CD4-positive, alpha-beta T cell treated with Interleukin-4 for 1 hour (primary cell): ENCODE results near the gene KIF26A.
"Not testable (repeated sequence)": the region's sequence is repeated elsewhere in the genome, so short reads cannot be mapped to it uniquely, and the experiment has no call there.

Source experiments
- DNase-seq, 2 donors: peaks; one replicate each; pipeline ENCODE4 v3.0.0-alpha.2; 2020 to 2022

The KIF26A gene

DNA sequence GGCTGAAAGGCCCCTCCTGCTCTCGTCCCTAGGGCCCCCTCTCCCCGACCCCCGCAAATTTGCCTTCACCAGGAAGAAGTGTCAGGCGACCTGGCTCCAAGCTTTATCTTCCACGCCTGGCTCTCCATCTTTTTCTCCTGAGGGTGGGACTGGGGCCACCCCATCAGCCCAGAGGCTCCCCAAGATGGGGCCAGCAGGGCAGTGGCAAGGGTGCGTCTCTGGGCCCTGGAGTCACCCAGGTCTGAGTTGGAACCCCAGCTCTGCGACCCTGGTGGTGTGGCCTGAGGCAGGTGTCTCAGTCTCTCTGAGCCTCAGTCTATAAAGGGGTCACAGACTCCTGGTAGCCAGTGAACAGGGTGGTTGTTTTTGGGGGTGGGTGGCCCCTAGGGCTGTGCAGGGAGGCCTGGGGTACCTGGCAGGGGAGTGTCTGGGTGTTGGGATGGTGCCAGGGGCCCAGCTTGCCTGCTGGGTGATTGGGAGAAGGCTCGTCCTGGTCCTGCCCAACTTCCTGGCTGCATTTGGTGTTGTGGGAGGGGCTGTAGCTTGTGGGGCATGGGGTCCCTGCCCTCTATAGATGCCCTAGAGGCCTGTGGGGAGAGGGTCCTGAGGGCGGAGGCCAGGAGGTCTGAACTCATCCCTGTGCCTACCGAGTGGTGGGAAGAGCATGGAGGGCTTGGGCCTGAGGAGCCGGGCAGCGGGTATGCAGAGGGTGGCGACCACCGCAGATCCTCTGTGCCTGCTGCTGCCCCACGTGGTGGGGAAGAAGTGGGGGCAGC, 7.6 kb downstream of the KIF26A start:
- DNase-seq = no peak

DNA sequence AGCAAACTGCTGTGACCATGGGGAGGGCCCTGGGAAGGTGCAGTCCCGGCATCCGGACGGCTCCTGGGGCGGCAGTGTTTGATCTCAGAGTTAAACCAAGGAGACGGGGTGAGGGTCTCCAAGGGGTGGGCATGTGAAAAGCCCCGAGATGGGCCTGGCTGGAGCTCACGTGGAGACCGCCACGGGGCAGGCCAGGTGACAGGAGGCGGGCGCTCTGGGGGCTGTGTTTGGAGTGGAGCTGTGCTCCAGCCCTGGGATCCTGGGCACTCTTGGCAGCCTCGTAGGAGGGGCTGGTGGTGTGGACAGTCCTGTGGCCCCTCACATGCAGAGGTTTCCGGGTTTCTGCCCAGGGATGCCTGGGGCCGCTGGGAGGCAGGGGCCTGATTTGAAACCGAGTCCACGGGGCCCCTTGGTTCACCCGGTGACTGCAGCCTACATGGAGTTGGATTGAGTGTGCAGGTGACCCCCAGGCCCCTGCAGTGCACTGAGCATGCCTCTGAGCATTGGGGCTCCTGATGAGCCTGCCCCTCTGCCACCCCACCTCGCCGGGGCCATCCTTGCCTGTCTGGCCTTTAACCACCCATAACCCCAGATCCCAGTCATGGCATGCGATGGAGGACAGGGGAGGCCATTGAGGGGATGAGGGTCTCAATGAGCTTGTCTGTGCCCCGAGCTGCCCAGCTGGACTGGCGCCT, 8.4 kb downstream of the KIF26A start:
- DNase-seq = no peak

DNA sequence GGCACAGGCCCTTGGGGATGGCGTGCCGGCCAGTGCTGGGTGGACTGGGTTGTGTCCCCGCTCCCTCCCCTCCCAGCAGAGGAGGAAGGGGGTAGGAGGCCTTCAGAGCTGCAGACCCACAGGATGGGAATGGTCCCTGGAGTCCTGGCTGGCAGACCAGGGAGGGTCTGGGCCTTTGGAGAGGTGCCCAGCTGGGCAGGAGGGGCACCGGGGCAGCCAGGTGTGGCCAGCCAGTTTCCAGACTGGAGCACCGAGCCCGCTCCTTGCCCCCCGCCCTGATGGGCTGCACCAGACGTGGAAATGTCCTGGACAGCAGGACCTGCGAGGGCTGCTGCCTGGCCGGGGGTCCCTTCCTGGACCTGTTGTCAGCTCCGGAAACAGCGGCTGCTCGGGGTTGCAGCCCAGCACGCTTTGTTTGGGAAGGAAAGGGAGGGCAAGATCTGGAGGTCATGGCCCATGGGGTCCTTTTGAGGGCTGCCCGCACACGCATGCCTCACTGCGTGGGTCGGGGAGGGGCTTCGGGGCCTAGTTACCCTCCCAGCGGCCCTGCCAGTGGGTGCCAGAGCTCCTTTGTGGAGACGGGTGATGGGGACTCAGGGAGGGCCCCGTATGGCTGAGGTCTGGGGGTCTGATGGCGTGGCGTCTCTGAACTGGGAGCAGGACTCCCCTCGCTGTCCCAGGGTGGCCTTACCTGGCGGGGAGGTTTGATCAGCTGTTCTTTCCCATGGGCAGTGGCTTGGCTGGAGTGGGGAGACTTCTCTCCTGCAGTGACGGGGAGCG, 9.1 kb downstream of the KIF26A start:
- DNase-seq = no peak

DNA sequence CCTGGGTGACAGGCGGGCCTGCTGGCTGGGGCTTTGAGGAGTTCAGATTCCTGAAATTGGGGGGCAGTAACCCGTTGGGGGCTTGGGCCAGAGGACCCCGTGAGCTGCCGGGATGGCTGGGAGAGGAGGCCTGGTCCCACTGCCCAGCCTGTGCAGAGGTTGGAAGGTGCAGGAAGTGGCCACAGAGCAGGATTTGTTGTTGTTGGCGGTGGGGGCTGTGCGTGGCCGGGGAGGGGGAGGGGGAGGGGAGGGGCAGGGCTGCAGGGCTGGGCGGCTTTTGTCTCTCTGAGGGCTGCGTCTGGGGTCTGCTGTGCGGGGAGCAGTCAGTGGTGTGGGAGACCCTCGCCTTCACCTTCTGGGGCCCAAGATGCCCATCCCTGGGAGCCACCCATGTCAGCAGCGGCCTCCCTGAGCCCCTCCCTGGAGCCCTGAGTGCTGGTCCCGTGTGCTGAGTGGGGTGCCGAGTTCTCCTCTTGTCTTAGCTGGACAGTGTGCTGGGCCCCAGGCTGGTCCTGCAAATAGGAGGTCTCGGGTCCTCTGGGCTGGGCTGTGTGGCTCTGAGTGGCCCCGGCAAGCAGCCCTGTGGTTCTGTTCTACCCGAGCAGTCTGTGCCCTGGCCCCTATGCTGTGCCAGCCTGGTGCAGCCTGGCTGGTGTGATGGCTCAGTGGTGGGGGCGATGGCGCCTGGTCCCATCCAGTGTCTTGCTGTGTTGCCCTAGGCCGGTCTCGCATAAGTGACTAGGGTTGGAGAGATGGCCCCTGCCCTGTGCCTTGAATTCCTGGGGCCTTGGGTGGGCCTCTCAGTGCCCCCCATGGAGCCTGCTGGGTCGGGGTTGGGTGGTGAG, 10.3 kb downstream of the KIF26A start:
- no peak for DNase-seq

DNA sequence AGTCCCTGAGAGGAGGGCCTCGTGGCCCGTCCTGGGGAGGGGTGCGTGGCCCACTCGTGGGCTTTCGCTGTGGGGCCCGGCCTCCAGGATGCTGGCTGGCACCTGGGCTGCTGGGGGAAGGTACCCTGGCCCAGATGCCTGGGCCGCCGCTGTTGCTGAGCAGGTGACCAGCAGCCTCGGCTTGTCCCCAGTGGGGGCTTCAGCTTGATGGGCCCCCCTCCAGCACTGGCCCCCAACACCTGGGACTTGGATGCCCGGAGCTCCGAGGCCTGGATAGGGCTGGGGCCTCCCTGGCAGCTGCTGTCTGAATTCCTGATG, 10.8 kb downstream of the KIF26A start:
- no peak for DNase-seq

DNA sequence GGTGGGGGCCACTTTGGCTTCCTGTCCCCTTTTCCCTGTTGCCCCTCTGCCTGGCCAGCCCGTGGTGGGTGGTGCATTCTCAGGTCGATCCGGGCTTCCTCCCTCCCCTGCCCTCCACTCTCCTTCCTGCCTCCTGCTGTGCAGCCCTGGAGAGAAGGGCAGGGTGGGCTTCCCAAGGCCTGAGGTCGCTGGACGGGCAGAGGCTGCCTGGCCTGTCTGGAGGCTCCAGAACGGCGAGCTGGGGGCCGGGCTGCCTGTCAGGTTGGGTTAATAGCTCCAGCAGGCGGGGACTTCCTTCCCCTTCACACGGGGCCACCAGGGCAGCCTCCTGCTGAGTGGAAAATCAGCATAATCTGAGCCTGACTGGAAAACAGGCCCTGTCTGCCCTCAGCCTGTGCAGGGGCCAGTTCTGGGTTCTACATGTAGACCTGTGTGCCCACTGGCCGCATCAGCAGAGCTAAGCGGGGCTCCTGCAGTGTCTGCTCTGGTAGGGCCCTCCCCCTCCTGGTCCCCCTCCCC, 11.3 kb downstream of the KIF26A start:
- DNase-seq = no peak

DNA sequence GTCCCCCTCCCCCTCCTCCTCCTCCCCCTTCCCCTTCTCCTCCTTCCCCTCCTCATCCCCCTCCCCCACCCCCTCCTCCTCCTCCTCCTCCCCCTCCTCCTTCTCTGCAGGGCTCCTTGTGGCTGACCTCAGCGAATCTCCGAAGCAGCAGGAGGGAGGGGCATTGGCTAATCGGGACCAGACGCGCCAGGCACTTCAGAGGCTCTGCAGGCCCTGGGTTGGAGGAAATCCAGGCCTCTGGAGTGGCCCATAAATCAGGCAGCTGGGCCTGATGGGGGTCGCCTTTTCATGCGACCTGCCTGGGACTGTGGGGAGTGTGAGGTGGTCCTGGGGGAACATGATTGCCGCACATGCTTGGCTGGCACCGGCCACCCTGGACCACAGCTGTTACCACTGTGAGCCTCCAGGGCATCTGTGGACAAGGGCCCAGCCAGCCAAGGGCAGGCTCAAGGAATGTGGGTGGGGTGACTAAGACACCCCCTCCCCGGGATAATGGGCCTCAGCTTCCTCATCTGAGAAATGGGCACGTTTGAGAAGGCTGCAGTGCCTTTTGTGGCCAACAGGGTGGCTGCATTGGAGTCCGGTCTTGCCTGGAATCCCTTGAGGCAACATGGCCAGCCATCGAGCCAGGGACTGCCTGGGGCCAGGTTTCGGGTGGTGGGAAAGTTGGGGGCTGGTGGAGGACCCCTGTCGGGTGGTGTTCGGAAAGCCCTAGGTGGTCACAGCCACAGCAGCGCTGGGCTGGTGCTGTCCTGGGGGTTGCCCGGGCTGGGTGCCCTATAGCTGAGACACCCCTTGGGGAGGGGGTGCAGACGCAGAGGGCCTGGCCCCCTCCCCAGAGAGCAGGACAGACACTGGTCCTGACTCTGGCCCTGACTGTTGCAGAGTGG, 12.0 kb downstream of the KIF26A start:
- DNase-seq = no peak

DNA sequence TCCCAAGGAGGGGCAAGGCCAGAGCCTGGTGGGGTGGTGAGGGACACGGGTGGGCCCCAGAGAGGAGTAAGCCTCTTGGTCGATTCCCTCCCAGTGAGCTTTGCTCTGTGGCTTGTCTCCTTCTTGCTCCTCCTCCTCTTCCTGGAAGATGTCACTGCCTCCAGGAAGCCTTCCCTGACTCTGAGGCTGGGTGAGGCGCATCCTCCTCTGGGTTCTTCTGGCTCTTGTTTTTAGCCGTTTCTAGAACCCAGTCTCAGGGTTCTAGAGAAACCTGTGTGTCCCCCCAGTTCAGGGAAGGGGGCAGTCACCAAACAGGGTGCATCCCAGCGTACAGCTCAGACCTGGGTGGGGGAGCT, 12.6 kb downstream of the KIF26A start:
- no peak for DNase-seq

DNA sequence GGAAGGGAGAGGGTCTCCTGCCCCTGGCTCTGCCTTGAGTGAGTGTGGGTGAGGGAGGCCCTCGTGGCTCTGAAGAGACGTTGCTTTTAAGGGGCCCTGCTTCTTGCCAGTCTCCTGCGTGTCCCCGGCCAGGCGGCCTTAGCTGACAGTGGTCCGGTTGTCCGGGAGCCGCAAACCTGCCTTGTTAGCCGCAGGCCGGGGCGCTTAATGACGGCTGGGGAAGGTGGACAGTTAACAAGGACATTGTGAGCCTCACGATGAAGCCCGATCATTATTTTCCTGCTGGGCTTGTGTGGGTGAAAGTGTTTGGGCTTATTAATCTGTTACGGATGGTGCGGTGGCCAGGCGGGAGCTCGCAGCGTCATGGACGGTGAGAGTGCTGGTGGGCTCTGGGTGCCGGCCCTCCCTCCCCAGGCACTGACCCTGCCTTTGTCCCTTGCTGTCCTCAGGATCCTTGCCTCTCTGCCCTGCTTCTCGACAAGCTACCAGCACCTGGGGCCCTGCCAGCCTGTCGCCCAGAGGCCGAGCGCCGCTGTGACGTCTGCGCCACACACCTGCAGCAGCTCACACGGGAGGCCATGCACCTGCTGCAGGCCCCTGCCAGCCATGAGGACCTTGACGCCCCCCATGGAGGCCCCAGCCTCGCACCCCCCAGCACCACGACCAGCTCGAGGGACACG, 13.3 kb downstream of the KIF26A start:
- DNase-seq = no peak

DNA sequence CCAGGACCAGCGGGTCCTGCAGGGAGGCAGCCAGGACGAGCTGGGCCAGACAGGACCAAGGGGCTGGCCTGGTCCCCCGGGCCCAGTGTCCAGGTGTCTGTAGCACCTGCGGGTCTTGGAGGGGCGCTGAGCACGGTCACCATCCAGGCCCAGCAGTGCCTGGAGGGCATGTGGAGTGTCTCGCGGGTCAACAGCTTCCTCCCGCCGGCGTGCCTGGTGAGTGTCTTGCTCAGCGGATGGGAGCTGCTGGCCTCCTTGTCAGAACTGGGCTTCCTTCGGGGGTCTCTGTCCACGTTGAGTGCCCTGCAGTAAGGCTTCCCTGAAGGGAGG, 13.8 kb downstream of the KIF26A start:
- DNase-seq = no peak

DNA sequence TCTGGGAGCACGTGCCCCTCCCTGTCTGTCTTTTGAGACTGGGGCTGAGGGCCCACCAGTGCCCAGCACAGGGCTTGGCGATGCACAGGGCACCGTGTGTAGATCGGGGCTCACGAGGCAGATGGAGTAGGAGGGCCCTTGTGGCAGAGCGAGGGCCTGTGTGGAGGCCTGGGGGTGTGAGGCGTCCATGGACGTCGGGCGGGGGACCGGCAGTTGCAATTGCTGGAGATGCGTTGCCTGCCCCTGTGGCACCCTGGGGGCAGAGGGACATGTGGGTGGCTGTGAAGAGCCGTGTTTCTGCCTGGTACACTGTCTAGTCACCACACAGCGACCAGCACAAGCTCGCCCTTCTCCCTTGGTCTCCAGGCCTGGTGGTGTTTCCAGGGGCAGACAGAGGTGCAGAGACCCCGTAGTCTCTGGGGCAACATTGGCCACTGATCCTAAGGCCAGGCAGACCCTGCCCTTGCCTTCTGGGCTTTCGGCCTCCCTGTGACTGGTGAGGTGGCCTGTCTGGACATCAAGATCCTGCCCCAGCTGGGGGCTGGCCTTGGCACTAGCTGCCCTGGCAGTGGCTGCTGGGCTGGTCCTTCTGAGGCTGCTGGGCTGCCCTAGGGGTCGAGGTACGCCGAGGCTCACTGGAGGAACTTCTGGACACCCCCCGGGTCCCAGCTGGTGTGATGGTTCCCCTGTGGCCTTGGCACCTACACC, 14.5 kb downstream of the KIF26A start:
- no peak for DNase-seq

DNA sequence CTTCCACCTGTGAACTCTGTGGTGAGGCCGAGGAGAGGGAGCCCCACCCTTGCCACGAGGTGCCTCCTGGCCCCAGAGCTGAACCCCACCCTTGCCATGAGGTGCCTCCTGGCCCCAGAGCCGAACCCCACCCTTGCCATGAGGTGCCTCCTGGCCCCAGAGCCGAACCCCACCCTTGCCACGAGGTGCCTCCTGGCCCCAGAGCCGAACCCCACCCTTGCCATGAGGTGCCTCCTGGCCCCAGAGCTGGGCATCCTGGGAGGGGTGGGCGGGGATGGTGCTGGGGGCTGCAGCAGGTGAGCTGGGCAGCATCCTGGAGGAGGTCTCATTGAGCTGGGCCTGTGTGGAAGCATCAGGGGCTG, 15.0 kb downstream of the KIF26A start:
- DNase-seq = not testable (repeated sequence)

DNA sequence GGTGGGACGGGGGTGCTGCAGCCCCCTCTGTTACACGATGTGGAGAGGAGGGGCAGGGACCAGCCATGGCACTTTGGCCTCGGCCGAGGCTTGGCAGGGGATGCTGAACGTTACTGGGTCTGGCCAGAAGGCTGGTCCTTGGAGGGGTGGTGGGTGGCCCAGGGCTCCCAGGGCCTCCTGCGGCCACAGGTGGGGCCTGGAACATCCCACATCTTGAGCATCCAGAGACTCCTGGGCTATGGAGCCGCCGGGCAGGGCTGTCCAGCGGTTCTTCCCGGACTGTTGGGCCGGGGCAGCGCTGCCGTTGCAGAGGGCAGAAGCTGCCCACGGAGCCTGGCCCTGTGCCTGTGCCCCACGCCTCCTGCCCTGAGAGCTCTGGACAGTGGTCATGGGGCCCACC, 15.9 kb downstream of the KIF26A start:
- DNase-seq = no peak

DNA sequence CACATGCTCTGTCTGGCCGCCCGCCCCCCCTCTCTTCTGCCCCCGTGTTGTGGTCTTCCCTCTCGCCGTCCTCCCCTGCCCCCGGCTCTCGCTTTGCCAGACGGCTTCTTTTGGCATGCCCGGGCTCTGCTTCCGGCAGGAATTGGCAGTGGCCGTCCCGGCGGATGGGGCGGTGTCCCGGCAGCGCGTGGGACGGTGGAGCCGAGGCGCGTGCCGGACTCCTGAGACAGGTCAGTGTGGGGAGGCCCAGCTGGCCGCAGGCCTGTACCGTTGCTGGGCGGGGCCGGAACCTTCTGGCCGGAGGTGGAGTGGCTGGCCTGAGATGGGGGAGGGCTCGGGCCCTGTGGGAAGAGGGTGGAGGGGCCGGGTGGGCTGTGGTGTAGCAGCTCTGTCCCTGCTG, 17.1 kb downstream of the KIF26A start:
- DNase-seq = no peak

DNA sequence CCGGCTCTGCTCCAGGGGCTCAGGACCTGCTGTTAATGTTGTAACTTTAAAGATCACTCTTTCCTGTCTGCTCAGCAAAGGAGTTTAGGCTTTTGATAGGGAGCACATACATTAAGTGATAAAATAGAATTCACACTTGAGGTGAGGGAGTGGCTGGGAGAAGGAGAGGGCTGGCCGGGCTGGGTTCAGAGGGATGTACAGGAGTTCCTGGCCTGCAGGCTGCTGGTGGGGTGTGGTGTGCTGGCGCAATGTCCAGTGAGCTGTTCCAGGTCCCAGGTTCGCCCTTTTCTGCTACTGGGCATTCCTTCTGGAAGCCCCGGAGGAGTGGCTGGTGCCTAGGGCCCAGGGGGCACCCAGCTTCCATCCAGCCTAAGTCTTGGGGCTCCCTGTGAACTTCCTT, 17.8 kb downstream of the KIF26A start:
- DNase-seq = no peak

DNA sequence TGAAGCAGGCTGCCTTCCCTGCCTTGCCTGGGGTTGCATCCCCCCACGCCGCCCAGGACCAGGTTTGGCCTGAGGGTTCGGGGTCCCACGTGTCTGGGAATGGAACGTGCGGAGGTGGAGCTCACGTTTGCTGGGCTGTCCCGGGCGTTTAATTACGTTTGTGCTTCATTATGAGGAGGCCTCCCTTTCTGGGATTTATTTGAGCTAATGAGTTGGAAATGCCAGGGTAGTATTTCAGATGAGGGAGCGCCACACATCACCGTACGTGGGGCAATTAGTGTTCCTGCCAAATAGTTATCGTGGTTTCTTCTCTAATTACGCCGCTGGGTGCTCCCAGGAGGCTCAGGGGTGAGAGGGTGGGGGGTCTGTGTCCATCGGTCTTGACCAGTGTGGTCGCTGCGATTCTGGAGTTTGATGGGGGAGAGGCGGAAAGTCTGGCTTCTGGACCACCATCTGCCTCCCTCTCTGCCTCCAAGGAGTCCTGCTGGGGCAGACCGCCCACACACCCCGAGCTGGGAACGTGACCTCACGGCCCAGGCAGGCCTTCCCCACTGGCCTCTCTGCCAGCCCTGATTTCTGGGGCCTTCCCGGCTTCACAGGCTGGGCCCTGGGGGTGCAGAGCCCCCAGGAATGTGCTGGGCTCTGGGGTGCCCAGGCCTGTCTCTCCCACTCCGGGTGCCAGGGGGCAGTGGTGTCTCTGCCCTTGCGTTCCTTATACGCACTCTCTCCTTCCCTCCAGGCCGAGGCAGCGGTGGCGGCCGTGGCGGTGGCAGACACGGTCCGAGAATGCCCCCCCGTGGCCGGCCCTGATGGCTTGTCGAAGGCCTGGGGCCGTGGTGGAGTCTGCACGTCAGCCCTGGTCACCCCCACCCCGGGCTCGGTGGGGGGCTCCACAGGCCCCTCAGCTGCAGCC, 18.9 kb downstream of the KIF26A start:
- DNase-seq = no peak

DNA sequence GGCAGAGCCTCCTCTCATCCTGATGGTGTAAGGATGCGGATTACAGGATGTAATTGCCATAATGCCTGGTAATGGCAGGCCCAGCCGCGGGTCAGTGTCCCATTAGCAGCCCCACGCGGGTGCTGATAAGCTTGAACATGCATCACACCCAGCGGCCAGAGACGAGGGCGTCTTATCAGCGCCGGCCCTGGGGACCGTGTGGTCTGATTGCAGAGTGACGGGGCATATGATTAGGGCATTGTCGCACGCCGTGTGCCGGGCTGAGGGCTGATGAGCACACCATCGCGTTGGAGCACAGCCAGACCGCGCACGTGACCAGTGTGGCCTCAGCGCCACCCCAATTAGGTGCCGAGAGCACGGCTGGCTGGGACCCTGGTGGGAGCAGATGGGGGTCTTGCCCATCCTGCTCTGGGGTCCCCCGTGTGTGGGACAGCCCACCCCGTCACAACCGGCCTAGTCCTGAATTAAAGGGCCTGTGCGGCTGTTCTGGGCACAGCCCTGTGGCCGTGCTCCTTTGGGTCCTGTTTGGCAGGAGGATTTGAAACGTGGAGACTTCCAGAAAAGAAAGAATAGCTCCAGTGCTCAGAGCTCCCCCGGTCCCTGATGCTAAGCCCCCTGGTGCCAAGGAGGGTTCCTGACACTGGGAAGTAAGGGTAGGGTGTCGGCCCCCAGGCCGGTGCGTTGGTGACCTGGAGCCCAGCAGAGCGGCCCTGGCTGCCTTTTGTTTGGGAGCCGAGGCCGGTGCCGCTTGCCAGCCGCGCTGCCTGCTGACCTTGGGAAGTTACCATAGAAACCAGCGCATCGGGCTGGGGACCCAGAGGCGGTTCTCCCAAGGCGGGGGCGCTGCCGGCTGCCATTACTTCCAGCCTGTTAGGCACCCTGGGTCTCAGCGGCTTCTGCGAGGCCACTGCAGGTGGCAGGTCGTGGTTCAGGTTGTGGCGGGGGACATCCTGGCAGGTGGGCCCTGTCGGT, 20.7 kb downstream of the KIF26A start:
- DNase-seq = no peak

DNA sequence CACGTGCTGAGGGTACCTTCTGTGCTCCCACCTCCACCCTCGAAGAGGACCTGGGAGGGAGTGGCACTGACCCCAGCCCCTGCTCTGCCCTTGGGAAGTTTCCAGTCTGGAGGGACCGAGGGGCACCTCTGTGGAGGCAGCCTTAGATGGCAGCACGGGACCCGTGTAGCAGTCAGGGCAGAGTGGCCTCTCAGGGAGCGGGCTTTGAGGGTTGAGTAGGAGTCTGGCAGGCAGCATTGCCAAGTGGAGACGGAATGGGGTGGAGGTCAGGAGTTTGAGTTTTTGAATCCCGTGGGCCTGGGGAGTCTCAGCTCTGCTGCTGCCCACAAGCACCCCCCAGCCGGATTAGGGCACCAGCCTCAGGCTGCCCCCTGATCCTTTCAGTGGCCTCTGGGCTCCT, 21.6 kb downstream of the KIF26A start:
- no peak for DNase-seq
